Cardiac septum (tissue), 1 donor: ENCODE data around the gene UGT1A10. TPM values are rescaled to one million over a fixed set of nuclear protein-coding genes. Genes with fewer than 3 reads are reported as not detected.
"Not testable (repeated sequence)": the region's sequence is repeated elsewhere in the genome, so short reads cannot be mapped to it uniquely, and the experiment has no call there.

ENCODE experiments used
- DNase-seq: peaks from one replicate; pipeline ENCODE4 v3.0.0-alpha.2; 2020; ENCODE audit warnings: low spot score
- intact Hi-C: fragments of 100-400 bp; cut with DNase I; formaldehyde crosslinking; loops from one replicate; pipeline ENCODE4 v1.14.0; 2022
- total RNA-seq: library from RNA; stranded (reverse); fragmentation: NEBNext Ultra II Directional; extraction: Animal tissue kit (Norgen Biotek cat#: 25700); gene quantifications from one replicate; pipeline ENCODE4 v1.2.1, GENCODE V29; 2021
- donor health status: DM: no; HTN: no; CAD: no.

The UGT1A10 gene
- total RNA-seq, 1 donor from 2014 or later = not detected

DNA sequence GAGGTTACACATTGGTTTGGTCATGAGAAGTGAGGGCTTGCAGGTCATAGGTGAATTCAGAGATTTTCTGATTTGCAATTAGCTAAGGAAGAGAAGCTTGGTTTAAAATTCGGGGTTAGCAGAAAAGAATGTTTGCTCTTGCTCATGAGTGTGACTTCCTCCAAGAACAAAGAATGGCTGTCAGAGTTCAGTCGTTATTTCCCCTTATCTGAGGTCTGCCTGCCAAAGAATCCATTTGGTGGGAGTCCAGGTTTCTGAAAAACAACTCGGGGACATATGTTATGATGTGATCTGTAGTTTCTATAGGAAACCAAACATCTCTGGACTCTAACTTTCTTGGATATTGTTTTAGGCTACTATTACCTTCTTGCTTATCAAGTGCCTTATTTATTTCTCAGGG lies 53.3 kb downstream of the UGT1A10 start:
- DNase-seq = no peak
- intact Hi-C loops = no loop called here

DNA sequence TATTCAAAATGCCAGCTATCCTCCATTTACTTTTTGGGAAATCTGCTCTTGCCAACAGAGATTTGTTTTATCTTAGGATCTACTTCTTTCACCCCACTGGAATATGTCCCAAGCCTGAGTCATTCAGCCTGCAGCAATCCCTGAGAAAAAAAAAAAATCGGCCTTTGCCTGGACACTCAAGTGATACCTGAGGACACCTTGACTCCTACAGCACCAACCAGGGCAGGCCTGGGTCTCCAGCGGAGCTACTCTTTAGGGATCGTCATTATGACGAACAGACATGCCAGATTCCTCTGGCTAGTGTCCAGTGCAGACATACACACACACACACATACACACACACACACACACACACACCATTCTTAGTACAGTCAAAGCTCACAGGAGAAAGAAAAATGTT lies 54.2 kb downstream of the UGT1A10 start:
- intact Hi-C loops = no loop called here
- DNase-seq = no peak

- intact Hi-C loops = no loop called here
- DNase-seq = no peak
These were observed 55.5 kb downstream of the UGT1A10 start for GRCh38 chr2:233691443-233692433.

DNA sequence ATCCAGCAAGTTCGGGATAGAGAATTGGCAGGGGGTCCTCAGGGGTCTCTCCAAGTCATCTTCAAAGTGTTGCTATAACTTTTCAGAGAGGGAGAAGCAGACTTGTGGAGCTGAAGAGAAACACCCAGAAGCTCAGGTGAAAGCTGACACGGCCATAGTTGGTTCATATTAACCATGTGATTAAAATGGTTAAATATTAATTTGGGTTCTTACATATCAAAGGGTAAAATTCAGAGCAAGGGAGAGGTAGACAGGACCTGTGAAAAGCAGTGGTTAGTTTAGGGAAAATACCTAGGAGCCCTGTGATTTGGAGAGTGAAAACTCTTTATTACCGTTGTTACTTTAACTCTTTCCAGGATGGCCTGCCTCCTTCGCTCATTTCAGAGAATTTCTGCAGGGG lies 56.4 kb downstream of the UGT1A10 start, which contains the start of gene UGT1A6:
TSS of gene UGT1A6 (plus strand) at position 243 of the 400 bp plus-strand sequence. CDS start at position 358, 115 bp downstream.
- intact Hi-C loops = no loop called here
- DNase-seq = no peak

DNA sequence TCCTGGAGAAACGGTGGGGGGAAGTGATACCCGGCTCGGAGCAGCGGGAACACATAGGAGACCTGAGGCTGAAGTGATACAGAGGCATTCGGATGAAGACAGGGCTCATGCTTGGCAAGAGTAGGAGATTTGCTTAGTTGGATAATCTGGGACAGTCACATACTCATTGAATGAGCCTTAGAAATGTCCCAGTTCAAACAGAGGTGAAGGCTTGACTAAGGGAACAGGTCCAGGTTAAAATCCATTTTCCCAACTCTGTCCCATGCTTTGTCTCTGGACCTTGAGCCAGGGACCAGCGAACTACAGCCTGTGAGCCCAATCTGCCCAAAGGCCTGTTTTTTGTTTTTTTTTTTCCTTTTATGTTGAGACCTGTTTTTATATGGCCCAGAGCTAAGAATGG lies 57.7 kb downstream of the UGT1A10 start:
- DNase-seq = no peak
- intact Hi-C loops = no loop called here

GRCh38 chr2:233698740-233699139 lies 62.5 kb downstream of the UGT1A10 start:
- no peak for DNase-seq
- intact Hi-C loops = no loop called here

- DNase-seq = no peak
These were observed 63.3 kb downstream of the UGT1A10 start for GRCh38 chr2:233699424-233700027.

GRCh38 chr2:233700028-233700635 lies 63.9 kb downstream of the UGT1A10 start:
- no peak for DNase-seq
- intact Hi-C loops = no loop called here

More at GRCh38 chr2:233699424-233700027, 63.3 kb downstream of the UGT1A10 start:
- intact Hi-C loops = no loop called here

DNA sequence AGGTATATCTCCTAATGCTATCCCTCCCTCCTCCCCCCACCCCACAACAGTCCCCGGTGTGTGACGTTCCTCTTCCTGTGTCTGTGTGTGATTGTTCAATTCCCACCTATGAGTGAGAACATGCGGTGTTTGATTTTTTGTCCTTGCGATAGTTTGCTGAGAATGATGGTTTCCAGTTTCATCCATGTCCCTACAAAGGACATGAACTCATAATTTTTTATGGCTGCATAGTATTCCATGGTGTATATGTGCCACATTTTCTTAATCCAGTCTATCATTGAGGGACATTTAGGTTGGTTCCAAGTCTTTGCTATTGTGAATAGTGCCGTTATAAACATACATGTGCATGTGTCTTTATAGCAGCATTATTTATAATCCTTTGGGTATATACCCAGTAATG lies 64.6 kb downstream of the UGT1A10 start:
- intact Hi-C loops, DNase-seq: not testable (repeated sequence)

GRCh38 chr2:233702238-233702637 lies 66.0 kb downstream of the UGT1A10 start:
- no peak for DNase-seq
- intact Hi-C loops = no loop called here

GRCh38 chr2:233705911-233706506 lies 69.8 kb downstream of the UGT1A10 start:
- intact Hi-C loops = no loop called here
- DNase-seq = no peak

DNA sequence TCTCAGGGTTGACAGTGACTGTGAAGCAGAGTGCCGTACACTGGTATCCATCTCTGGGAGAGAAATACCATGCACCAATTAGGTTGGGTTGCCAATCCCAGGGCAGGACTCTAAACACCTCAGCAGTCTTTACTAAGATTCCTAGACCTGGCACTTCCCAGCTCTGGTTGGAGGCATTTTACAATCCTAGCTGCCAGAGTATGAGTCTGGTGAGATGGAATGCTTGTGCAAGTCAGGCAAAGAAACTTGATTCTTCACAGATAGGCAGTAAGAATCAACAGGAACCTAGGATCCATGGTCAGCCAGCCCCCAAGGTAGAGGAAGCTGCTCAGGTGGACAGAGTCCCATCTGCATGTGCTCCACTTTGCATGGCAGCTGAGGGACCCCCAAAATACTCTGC lies 70.5 kb downstream of the UGT1A10 start:
- DNase-seq = no peak
- intact Hi-C loops = no loop called here

- no peak for DNase-seq
- intact Hi-C loops = no loop called here
These were observed 71.8 kb downstream of the UGT1A10 start for GRCh38 chr2:233707940-233708644.

GRCh38 chr2:233708942-233709341 lies 72.7 kb downstream of the UGT1A10 start:
- intact Hi-C loops = no loop called here
- DNase-seq = no peak

- intact Hi-C loops = no loop called here
- peak; percentile 79 for DNase-seq
These were observed 75.2 kb downstream of the UGT1A10 start for GRCh38 chr2:233711312-233712008.

DNA sequence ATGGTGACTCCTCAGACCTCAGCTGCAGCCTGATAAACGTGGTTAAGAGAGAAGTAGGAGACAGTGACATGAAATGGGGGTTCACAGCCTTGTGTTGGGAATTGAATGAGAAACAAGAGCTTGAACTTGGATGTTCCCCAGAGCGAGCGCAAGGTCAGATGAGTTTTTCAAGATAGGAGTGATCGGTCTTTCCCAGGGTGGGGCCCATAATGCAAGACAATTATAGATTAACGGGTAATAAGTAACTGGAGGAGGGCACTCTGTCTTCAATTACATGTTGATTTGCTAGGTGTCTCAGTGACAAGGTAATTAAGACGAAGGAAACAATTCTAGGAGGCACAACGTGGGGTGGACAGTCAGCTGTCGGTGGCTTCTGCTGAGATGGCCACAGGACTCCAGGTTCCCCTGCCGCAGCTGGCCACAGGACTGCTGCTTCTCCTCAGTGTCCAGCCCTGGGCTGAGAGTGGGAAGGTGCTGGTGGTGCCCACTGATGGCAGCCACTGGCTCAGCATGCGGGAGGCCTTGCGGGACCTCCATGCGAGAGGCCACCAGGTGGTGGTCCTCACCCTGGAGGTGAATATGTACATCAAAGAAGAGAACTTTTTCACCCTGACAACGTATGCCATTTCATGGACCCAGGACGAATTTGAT lies 76.5 kb downstream of the UGT1A10 start, which contains the start of gene UGT1A5:
TSS of gene UGT1A5 (plus strand) at position 297 of the 651 bp plus-strand sequence. CDS start at position 382, 85 bp downstream.
- no peak for DNase-seq
- intact Hi-C loops = no loop called here

- no peak for DNase-seq
- intact Hi-C loops = no loop called here
These were observed 77.0 kb downstream of the UGT1A10 start for GRCh38 chr2:233713262-233713615.

- intact Hi-C loops = no loop called here
- DNase-seq = no peak
These were observed 77.9 kb downstream of the UGT1A10 start for GRCh38 chr2:233714121-233714520.
